HEK293T (cell line): ENCODE measurements around the gene EIPR1.

Source experiments
- ARNT ChIP-seq: fragments of 450-650 bp; IDR thresholded peaks from 2 replicates; pipeline ENCODE4 v1.6.1; 2017; ENCODE audit warnings: mild to moderate bottlenecking
- BHLHE40 ChIP-seq: fragments of 450-650 bp; IDR thresholded peaks from 2 replicates; pipeline ENCODE4 v1.6.1; 2016; ENCODE audit warnings: mild to moderate bottlenecking, moderate library complexity, borderline replicate concordance
- FOXA1 ChIP-seq: fragments of 450-650 bp; IDR thresholded peaks from 2 replicates; pipeline ENCODE4 v1.6.1; 2016; ENCODE audit warnings: mild to moderate bottlenecking
- FOXK2 ChIP-seq: fragments of 450-650 bp; IDR thresholded peaks from 2 replicates; pipeline ENCODE4 v1.6.1; 2016; ENCODE audit warnings: mild to moderate bottlenecking
- HDGF ChIP-seq: fragments of 450-650 bp; IDR thresholded peaks from 2 replicates; pipeline ENCODE4 v1.6.1; 2017; ENCODE audit warnings: antibody characterized with exemption, borderline replicate concordance
- PKNOX1 ChIP-seq: fragments of 450-650 bp; IDR thresholded peaks from 2 replicates; pipeline ENCODE4 v1.6.1; 2016
- SP1 ChIP-seq: fragments of 450-650 bp; IDR thresholded peaks from 2 replicates; pipeline ENCODE4 v1.6.1; 2017
- SUZ12 ChIP-seq: fragments of 450-650 bp; IDR thresholded peaks from 2 replicates; pipeline ENCODE4 v1.6.1; 2016; ENCODE audit warnings: mild to moderate bottlenecking
- TARDBP ChIP-seq: fragments of 450-650 bp; IDR thresholded peaks from 2 replicates; pipeline ENCODE4 v1.6.1; 2016
- ZNF384 ChIP-seq: fragments of 450-650 bp; IDR thresholded peaks from 2 replicates; pipeline ENCODE4 v1.6.1; 2016

- no peak for TF ChIP-seq BHLHE40
- TF ChIP-seq PKNOX1, result no peak
- TF ChIP-seq SUZ12, result no peak
- TF ChIP-seq FOXA1, result no peak
- TF ChIP-seq TARDBP, result no peak
- no peak for TF ChIP-seq ZNF384
- no peak for TF ChIP-seq SP1
- TF ChIP-seq ARNT, result no peak
- no peak for TF ChIP-seq HDGF
- no peak for TF ChIP-seq FOXK2
These were observed 42.9 kb downstream of the EIPR1 start for GRCh38 chr2:3334392-3335345.
